Large intestine (tissue), 3 donors: Measurements from ENCODE around the gene TBXT. TPM values are rescaled to one million over a fixed set of nuclear protein-coding genes. Genes with fewer than 3 reads are reported as not detected.
"Not testable (repeated sequence)": the region's sequence is repeated elsewhere in the genome, so short reads cannot be mapped to it uniquely, and the experiment has no call there.

Source experiments
- DNase-seq, 2 donors: peaks; one replicate each; pipeline versions ENCODE4 v3.0.0 to v3.0.0-alpha.2; 2013
- H3K27ac ChIP-seq: one replicate; pipeline ENCODE4 v1.5.1; 2013; ENCODE audit warnings: low read length
- H3K27me3 ChIP-seq: 2 replicates; pipeline ENCODE4 v1.6.1; 2013; ENCODE audit warnings: low read length; ENCODE audit not compliant: control insufficient read depth, insufficient read depth
- H3K36me3 ChIP-seq: 2 replicates; pipeline ENCODE4 v1.6.1; 2013; ENCODE audit warnings: low read length; ENCODE audit not compliant: control insufficient read depth, insufficient read depth
- H3K4me1 ChIP-seq: one replicate; pipeline ENCODE4 v1.6.1; 2013; ENCODE audit warnings: low read length; ENCODE audit not compliant: control insufficient read depth, insufficient read depth
- H3K4me3 ChIP-seq: one replicate; pipeline ENCODE4 v1.5.1; 2013; ENCODE audit warnings: low read length
- H3K9me3 ChIP-seq: one replicate; pipeline ENCODE4 v1.6.1; 2013; ENCODE audit warnings: mild to moderate bottlenecking, low read depth, low read length, moderate library complexity; ENCODE audit not compliant: control insufficient read depth
- WGBS: methylation state at CpG from one replicate; pipeline ENCODE4 v1.1.5; 2013; ENCODE audit warnings: low lambda C conversion rate; ENCODE audit not compliant: insufficient coverage; 5-methylcytosine and 5-hydroxymethylcytosine counted together
- polyA plus RNA-seq: library from polyadenylated mRNA; unstranded; fragments of 120-200 nt; gene quantifications from one replicate; pipeline ENCODE4 v1.2.1, GENCODE V29; 2013

Gene TBXT
- polyA plus RNA-seq, 1 donor = 0.04 TPM

GRCh38 chr6:166156942-166157341 lies 10.7 kb downstream of the TBXT start:
- peak in 1 of 2 donors; percentile 8 for DNase-seq
- Histone ChIP-seq H3K4me1 (no peaks in the 10 kb centered on the region), H3K27me3 (peaks cover 7% of the 10 kb centered on the region), H3K4me3 (no peak overlapping the region), H3K27ac (no peak overlapping the region), H3K9me3 (peaks cover 3% of the 10 kb centered on the region), H3K36me3 (no peaks in the 10 kb centered on the region)
- 20% methylated on average over 2 of the region's 7 CpGs for WGBS

DNA sequence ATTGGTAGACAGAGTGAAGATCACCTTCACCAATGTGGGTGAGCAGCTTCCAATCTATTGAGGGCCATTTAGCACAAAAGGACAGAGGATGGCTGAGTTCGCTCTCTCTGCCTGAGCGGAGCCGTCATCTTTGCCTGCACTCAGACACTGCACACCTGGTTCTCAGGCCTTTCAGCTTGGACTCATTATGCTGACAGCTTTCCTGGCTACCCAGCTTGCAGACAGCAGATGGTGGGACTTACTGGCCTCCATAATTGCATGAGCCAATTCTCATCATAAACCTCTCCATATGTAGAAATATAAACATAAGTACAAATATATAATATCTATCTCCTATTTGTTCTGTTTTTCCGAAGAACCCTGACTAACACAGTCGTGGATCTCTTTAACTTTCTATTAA lies 13.7 kb downstream of the TBXT start:
- Histone ChIP-seq H3K9me3 (peaks cover 11% of the 10 kb centered on the region), H3K27me3 (peaks cover 5% of the 10 kb centered on the region), H3K36me3 (no peaks in the 10 kb centered on the region), H3K4me1 (no peaks in the 10 kb centered on the region), H3K27ac (no peak overlapping the region), H3K4me3 (no peak overlapping the region)
- DNase-seq = no peak
- WGBS = 100% methylated on average over 1 of the region's 5 CpGs

DNA sequence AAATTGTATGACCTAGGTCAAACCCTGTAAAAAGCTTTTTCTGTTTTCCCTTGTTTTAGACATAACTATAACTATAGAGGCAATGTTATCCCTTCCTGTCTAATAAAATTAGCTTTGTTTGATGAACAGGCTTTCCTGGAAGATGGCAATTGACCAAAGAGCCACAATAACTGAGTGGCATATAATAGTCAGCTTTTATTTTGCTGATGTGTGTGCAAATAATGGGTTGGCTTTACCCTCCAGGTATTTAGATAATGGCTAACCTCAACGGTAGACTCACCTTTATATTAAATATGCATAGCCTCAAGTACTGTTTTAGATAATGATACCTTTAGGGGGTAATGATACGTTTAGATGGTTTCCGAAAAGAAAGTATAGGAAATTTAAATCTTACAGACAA lies 15.0 kb downstream of the TBXT start:
- Histone ChIP-seq H3K36me3 (no peaks in the 10 kb centered on the region), H3K4me3 (no peak overlapping the region), H3K9me3 (peaks cover 8% of the 10 kb centered on the region), H3K4me1 (no peaks in the 10 kb centered on the region), H3K27ac (no peak overlapping the region), H3K27me3 (peaks cover 6% of the 10 kb centered on the region)
- WGBS = 82% methylated on average over 2 of the region's 3 CpGs
- DNase-seq = no peak

DNA sequence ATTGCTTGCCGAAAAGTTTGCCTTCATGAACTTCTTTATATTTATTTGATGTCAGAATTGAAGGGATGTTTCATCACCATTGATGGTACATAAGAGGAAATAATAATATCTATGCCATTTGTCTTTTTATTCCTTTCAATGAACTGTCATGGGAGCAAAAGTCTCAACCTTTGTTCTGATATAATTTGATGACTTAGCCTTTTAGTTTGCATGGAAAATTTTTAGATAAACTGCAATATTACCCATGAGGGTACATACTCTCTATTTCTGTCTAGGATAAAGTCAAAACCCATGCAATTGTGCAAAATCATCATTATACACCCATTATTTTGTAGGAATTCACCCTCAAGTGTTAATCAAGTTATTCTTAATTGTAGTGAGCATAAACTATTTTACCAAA lies 15.9 kb downstream of the TBXT start:
- no peak for DNase-seq
- H3K36me3 ChIP-seq = no peaks in the 10 kb centered on the region
- no CpG with 5 or more reads among the region's 1 CpG for WGBS

GRCh38 chr6:166145751-166146150 lies 21.9 kb downstream of the TBXT start:
- Histone ChIP-seq H3K4me3 (no peak overlapping the region), H3K36me3 (no peaks in the 10 kb centered on the region), H3K9me3 (peaks cover 7% of the 10 kb centered on the region), H3K27me3 (peaks cover 5% of the 10 kb centered on the region), H3K27ac (no peak overlapping the region), H3K4me1 (no peaks in the 10 kb centered on the region)
- WGBS = 86% methylated on average over 3 of the region's 5 CpGs
- DNase-seq = no peak

More for the DNA sequence above, 15.9 kb downstream of the TBXT start:
- H3K4me3 ChIP-seq = no peak overlapping the region
- peaks cover 8% of the 10 kb centered on the region for H3K9me3 ChIP-seq
- no peak overlapping the region for H3K27ac ChIP-seq
- H3K4me1 ChIP-seq = no peaks in the 10 kb centered on the region
- H3K27me3 ChIP-seq = peaks cover 6% of the 10 kb centered on the region

- Histone ChIP-seq H3K27me3 (peaks cover 2% of the 10 kb centered on the region), H3K9me3 (no peaks in the 10 kb centered on the region), H3K4me1 (no peaks in the 10 kb centered on the region), H3K36me3 (no peaks in the 10 kb centered on the region), H3K4me3 (no peak overlapping the region), H3K27ac (no peak overlapping the region)
- DNase-seq = no peak
- WGBS = no CpG with 5 or more reads among the region's 2 CpGs
These were observed 24.6 kb downstream of the TBXT start for GRCh38 chr6:166143011-166143410.

- Histone ChIP-seq H3K27me3 (peaks cover 2% of the 10 kb centered on the region), H3K4me3 (no peak overlapping the region), H3K27ac (no peak overlapping the region), H3K9me3 (no peaks in the 10 kb centered on the region), H3K36me3 (no peaks in the 10 kb centered on the region), H3K4me1 (no peaks in the 10 kb centered on the region)
- no CpG with 5 or more reads among the region's 13 CpGs for WGBS
- no peak for DNase-seq
These were observed 39.8 kb downstream of the TBXT start for GRCh38 chr6:166127624-166128472.

- not testable (repeated sequence) for DNase-seq, H3K27ac ChIP-seq, H3K27me3 ChIP-seq, H3K4me3 ChIP-seq, H3K9me3 ChIP-seq, H3K36me3 ChIP-seq, H3K4me1 ChIP-seq
- no CpG with 5 or more reads among the region's 9 CpGs for WGBS
These were observed 44.5 kb downstream of the TBXT start for GRCh38 chr6:166123115-166123514.

- no peak overlapping the region for H3K4me3 ChIP-seq
- H3K36me3 ChIP-seq = no peaks in the 10 kb centered on the region
- no peak overlapping the region for H3K27ac ChIP-seq
- no peak for DNase-seq
- H3K4me1 ChIP-seq = no peaks in the 10 kb centered on the region
- no peaks in the 10 kb centered on the region for H3K27me3 ChIP-seq
- no peaks in the 10 kb centered on the region for H3K9me3 ChIP-seq
- no CpG with 5 or more reads among the region's 7 CpGs for WGBS
These were observed 45.9 kb downstream of the TBXT start for GRCh38 chr6:166121726-166122125.

GRCh38 chr6:166119116-166119911 lies 48.3 kb downstream of the TBXT start:
- Histone ChIP-seq H3K27ac (no peak overlapping the region), H3K4me3 (no peak overlapping the region), H3K4me1 (no peaks in the 10 kb centered on the region), H3K9me3 (no peaks in the 10 kb centered on the region), H3K36me3 (no peaks in the 10 kb centered on the region), H3K27me3 (no peaks in the 10 kb centered on the region)
- peak in 1 of 2 donors; percentile 20 for DNase-seq
- 100% methylated on average over 1 of the region's 4 CpGs for WGBS
